KMS-11 (cell line): ENCODE data around the gene KY.

Experiments
- H2AFZ ChIP-seq: fragments of 200-600 bp; sonication (generic); 2 replicates; pipeline ENCODE4 v1.6.1; 2016; ENCODE audit warnings: antibody characterized with exemption, mixed run types, low read depth
- H3K27ac ChIP-seq: fragments of 200-600 bp; sonication (generic); 2 replicates; pipeline ENCODE4 v1.6.1; 2016; ENCODE audit warnings: mild to moderate bottlenecking, mixed run types
- H3K27me3 ChIP-seq: fragments of 200-600 bp; sonication (generic); 2 replicates; pipeline ENCODE4 v1.6.1; 2017; ENCODE audit warnings: mild to moderate bottlenecking, low read depth, mixed run types, moderate library complexity; ENCODE audit not compliant: insufficient read depth
- H3K36me3 ChIP-seq: fragments of 200-600 bp; sonication (generic); 2 replicates; pipeline ENCODE4 v1.6.1; 2017; ENCODE audit warnings: mild to moderate bottlenecking, mixed run types; ENCODE audit not compliant: insufficient read depth
- H3K4me1 ChIP-seq: fragments of 200-600 bp; sonication (generic); 2 replicates; pipeline ENCODE4 v1.6.1; 2016; ENCODE audit warnings: mild to moderate bottlenecking, low read depth, mixed run types; ENCODE audit not compliant: poor library complexity, severe bottlenecking
- H3K4me2 ChIP-seq: fragments of 200-600 bp; sonication (generic); 2 replicates; pipeline ENCODE4 v1.7.0; 2016; ENCODE audit warnings: mild to moderate bottlenecking, mixed run types
- H3K4me3 ChIP-seq: fragments of 200-600 bp; sonication (generic); IDR thresholded peaks from 2 replicates; pipeline ENCODE4 v1.6.1; 2017; ENCODE audit warnings: low read depth, low read length, mixed read lengths; ENCODE audit not compliant: insufficient read depth
- H3K79me2 ChIP-seq: fragments of 200-600 bp; sonication (generic); 2 replicates; pipeline ENCODE4 v1.6.1; 2016; ENCODE audit warnings: low read depth, mixed run types; ENCODE audit not compliant: insufficient read depth
- H3K9ac ChIP-seq: fragments of 200-600 bp; sonication (generic); 2 replicates; pipeline ENCODE4 v1.6.1; 2016; ENCODE audit warnings: mild to moderate bottlenecking, mixed run types
- H4K20me1 ChIP-seq: fragments of 200-600 bp; sonication (generic); 2 replicates; pipeline ENCODE4 v1.6.1; 2016; ENCODE audit warnings: mild to moderate bottlenecking, mixed run types; ENCODE audit not compliant: insufficient read depth
- TF ChIP-seq, protein P1 (sequence below): fragments of 200-600 bp; sonication (generic); conservative IDR thresholded peaks from 2 replicates; pipeline ENCODE4 v1.6.1; 2017; ENCODE audit warnings: low read depth, mild to moderate bottlenecking, antibody characterized with exemption, low read length, moderate library complexity, mixed read lengths

KY gene

DNA sequence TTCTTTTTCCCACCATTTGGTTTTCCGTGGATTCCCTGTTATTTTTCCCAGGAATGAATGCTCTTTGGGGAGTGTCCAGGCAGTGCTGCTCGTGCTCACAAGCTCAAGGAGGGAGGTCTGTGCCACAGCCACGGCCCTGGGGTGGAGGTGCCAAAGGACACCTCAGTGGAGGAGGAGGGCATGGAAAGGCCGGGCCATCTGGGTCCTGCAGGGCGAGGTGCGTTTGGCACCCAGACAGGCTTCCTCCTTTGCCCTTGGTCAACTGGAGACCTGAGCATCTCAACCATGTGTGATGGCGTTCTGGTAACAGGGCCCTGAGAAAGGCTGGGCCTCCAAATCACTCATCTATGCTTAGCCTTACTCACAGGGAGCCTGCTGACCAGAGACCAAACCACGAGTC lies 25.4 kb downstream of the KY start:
- Histone ChIP-seq H2AFZ (no peak overlapping the region), H3K36me3 (no peaks in the 10 kb centered on the region), H3K9ac (no peak overlapping the region), H3K27ac (no peak overlapping the region), H3K27me3 (no peaks in the 10 kb centered on the region), H3K4me2 (no peak overlapping the region), H3K4me1 (peaks cover 13% of the 10 kb centered on the region), H3K79me2 (no peaks in the 10 kb centered on the region), H3K4me3 (no peak overlapping the region), H4K20me1 (no peaks in the 10 kb centered on the region)
- TF ChIP-seq, protein P1, sequence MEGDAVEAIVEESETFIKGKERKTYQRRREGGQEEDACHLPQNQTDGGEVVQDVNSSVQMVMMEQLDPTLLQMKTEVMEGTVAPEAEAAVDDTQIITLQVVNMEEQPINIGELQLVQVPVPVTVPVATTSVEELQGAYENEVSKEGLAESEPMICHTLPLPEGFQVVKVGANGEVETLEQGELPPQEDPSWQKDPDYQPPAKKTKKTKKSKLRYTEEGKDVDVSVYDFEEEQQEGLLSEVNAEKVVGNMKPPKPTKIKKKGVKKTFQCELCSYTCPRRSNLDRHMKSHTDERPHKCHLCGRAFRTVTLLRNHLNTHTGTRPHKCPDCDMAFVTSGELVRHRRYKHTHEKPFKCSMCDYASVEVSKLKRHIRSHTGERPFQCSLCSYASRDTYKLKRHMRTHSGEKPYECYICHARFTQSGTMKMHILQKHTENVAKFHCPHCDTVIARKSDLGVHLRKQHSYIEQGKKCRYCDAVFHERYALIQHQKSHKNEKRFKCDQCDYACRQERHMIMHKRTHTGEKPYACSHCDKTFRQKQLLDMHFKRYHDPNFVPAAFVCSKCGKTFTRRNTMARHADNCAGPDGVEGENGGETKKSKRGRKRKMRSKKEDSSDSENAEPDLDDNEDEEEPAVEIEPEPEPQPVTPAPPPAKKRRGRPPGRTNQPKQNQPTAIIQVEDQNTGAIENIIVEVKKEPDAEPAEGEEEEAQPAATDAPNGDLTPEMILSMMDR: no peak

DNA sequence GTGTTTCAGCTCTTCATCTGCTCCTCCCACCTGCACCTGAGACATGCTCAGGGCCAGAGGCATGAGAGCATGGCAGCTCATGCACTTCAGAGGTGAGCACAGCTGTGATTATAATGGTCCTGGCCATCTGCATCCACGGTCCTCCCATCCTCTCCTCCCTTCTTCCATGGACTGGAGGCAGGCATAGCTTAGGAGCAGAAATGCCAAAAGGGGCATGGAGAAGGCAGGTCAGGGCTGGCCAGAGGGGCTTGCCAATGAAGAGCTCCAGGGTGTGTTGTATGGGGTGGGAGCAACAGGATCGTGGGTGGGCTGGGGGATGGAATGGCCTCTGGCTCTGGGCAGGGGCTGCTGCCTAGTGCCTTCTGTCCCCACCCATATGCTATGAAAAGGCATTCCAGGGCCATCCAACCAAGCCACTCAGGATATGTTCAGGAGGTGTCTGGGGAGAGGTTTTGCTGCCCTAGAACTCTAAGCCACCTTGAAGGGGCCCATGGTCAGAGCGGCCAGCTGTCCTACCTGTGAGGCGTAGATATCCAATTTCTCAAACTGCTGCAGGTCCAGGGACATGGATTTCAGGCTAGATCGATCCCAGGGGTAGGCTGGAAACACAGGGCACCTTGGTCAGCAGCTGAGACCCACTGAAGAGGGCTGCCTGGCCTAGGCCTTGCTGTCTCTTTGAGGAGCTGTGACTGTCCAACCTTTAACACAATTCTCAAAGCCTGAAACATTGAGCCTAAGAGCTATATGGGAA lies 26.1 kb downstream of the KY start:
- Histone ChIP-seq H3K9ac (no peak overlapping the region), H3K36me3 (no peaks in the 10 kb centered on the region), H3K27ac (no peak overlapping the region), H3K4me1 (peaks cover 13% of the 10 kb centered on the region), H3K27me3 (no peaks in the 10 kb centered on the region), H3K79me2 (no peaks in the 10 kb centered on the region), H3K4me3 (no peak overlapping the region), H4K20me1 (no peaks in the 10 kb centered on the region), H3K4me2 (no peak overlapping the region), H2AFZ (no peak overlapping the region)
- TF ChIP-seq, protein P1: no peak

DNA sequence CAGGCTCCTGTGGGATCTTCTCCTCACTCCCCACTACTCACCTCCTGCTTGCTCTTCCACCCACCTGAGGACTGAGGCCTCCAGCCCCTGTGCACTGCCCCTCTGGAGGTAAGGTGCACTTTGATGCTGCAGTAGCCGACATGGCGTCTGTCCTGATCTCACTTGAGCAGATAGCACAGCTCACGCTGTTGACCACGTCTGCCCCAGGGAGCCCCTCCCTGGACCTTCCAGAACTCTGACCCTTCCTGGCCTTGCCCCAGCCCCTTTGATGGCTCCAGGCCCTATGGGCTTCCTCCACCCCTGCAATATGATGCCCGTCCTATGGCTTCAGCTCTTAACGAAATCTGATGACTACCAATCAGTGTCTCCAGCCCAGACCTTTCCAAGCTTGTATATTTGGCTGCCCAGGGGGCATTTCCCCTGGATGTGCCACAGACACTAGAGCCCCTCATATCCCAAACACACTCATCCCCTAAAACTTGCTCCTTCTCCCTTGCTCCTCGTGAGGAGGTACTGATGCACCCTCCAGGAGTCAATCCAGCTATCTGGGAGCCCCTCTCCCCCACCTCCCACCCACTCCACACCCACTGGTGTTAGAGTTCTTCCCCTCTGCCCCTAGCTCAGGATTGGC lies 27.1 kb downstream of the KY start:
- Histone ChIP-seq H3K27ac (no peak overlapping the region), H3K4me3 (no peak overlapping the region), H3K4me2 (no peak overlapping the region), H3K4me1 (peaks cover 13% of the 10 kb centered on the region), H3K79me2 (no peaks in the 10 kb centered on the region), H2AFZ (no peak overlapping the region), H3K27me3 (no peaks in the 10 kb centered on the region), H3K36me3 (no peaks in the 10 kb centered on the region), H3K9ac (no peak overlapping the region), H4K20me1 (no peaks in the 10 kb centered on the region)
- TF ChIP-seq, protein P1: no peak

DNA sequence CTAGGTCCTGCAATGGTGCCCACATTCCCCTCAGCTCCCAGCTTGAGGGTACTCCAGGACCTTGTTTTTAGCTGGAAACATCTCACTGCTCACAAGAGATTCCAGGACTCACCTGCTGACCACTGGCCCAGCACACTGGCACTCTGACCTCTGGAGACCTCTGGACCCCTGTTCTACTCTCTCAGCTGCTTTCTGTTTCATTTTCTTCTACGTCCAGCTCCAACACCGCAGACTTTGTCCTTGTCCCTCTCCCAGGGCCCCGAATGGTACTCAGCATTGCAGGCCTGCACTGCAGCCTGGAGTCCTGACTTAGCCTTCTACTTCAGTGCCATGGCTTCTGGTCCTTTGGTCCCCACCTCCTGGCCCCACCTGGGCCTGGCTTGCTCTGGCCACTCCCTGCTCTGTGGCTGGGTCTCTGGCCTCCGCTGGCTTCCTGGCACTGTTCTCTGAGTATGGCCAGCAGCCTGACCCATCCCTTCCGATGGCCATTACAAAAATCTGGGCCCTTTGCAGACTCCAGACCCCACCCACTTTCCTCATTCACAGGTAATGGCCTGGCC lies 27.9 kb downstream of the KY start:
- Histone ChIP-seq H3K27me3 (no peaks in the 10 kb centered on the region), H3K4me1 (peaks cover 13% of the 10 kb centered on the region), H2AFZ (no peak overlapping the region), H4K20me1 (no peaks in the 10 kb centered on the region), H3K9ac (no peak overlapping the region), H3K36me3 (no peaks in the 10 kb centered on the region), H3K79me2 (no peaks in the 10 kb centered on the region), H3K4me3 (no peak overlapping the region), H3K27ac (no peak overlapping the region), H3K4me2 (no peak overlapping the region)
- TF ChIP-seq, protein P1: no peak
